ENCODE data around the gene EIF4G2. TPM values are rescaled to one million over a fixed set of nuclear protein-coding genes. Genes with fewer than 3 reads are reported as not detected.
"Not testable (repeated sequence)": the region's sequence is repeated elsewhere in the genome, so short reads cannot be mapped to it uniquely, and the experiment has no call there.

The EIF4G2 gene
- polyA plus RNA-seq (ENCODE audit: insufficient read depth in 1 of 5, insufficient read length in 5 of 5, low replicate concordance in 1 of 5), result 1,000 to 10,000 TPM in 1 of 5 donors, 100 to 1,000 TPM in 4; 768 to 1,029 (median 975) TPM
- long read RNA-seq, donor 1, transcript EIF4G2-228 (2 exons, 523 nt), result minor isoform, 20 of 401 reads
- long read RNA-seq, donor 1, transcript EIF4G2-201 (22 exons, 3,978 nt), result major isoform, 49 of 401 reads
- long read RNA-seq, donor 1, transcript EIF4G2-204 (3 exons, 690 nt), result minor isoform, 12 of 401 reads
- long read RNA-seq, donor 1, transcript EIF4G2-227 (2 exons, 806 nt), result minor isoform, 5 of 401 reads
- long read RNA-seq, donor 1, partial matches to known transcripts, result 306 of 401 reads
- long read RNA-seq, donor 1, other reads (novel, unspliced or antisense), result 0 of 401 reads
- long read RNA-seq, donor 2, transcript EIF4G2-201 (22 exons, 3,978 nt), result major isoform, 42 of 155 reads
- long read RNA-seq, donor 2, partial matches to known transcripts, result 105 of 155 reads
- long read RNA-seq, donor 2, other reads (novel, unspliced or antisense), result 0 of 155 reads
- long read RNA-seq, donor 3, transcript EIF4G2-201 (22 exons, 3,978 nt), result major isoform, 27 of 219 reads
- long read RNA-seq, donor 3, transcript EIF4G2-204 (3 exons, 690 nt), result minor isoform, 13 of 219 reads
- long read RNA-seq, donor 3, transcript EIF4G2-228 (2 exons, 523 nt), result minor isoform, 11 of 219 reads
- long read RNA-seq, donor 3, partial matches to known transcripts, result 163 of 219 reads
- long read RNA-seq, donor 3, other reads (novel, unspliced or antisense), result 0 of 219 reads
- long read RNA-seq, donor 4, transcript EIF4G2-204 (3 exons, 690 nt), result minor isoform, 9 of 178 reads
- long read RNA-seq, donor 4, transcript EIF4G2-228 (2 exons, 523 nt), result minor isoform, 6 of 178 reads
- long read RNA-seq, donor 4, transcript EIF4G2-201 (22 exons, 3,978 nt), result major isoform, 17 of 178 reads
- long read RNA-seq, donor 4, partial matches to known transcripts, result 142 of 178 reads
- long read RNA-seq, donor 4, other reads (novel, unspliced or antisense), result 0 of 178 reads
- long read RNA-seq, donor 5, transcript EIF4G2-202 (21 exons, 3,346 nt), result minor isoform, 5 of 403 reads
- long read RNA-seq, donor 5, transcript EIF4G2-201 (22 exons, 3,978 nt), result major isoform, 50 of 403 reads
- long read RNA-seq, donor 5, transcript EIF4G2-204 (3 exons, 690 nt), result minor isoform, 23 of 403 reads
- long read RNA-seq, donor 5, transcript EIF4G2-228 (2 exons, 523 nt), result minor isoform, 11 of 403 reads
- long read RNA-seq, donor 5, partial matches to known transcripts, result 310 of 403 reads
- long read RNA-seq, donor 5, other reads (novel, unspliced or antisense), result 0 of 403 reads
- long read RNA-seq, donor 6, transcript EIF4G2-204 (3 exons, 690 nt), result minor isoform, 7 of 303 reads
- long read RNA-seq, donor 6, transcript EIF4G2-201 (22 exons, 3,978 nt), result major isoform, 48 of 303 reads
- long read RNA-seq, donor 6, transcript EIF4G2-228 (2 exons, 523 nt), result minor isoform, 9 of 303 reads
- long read RNA-seq, donor 6, partial matches to known transcripts, result 231 of 303 reads
- long read RNA-seq, donor 6, other reads (novel, unspliced or antisense), result 0 of 303 reads
- long read RNA-seq, donor 7, transcript EIF4G2-201 (22 exons, 3,978 nt), result major isoform, 20 of 174 reads
- long read RNA-seq, donor 7, partial matches to known transcripts, result 144 of 174 reads
- long read RNA-seq, donor 7, other reads (novel, unspliced or antisense), result 0 of 174 reads
- long read RNA-seq, donor 8, transcript EIF4G2-228 (2 exons, 523 nt), result minor isoform, 8 of 92 reads
- long read RNA-seq, donor 8, transcript EIF4G2-201 (22 exons, 3,978 nt), result major isoform, 15 of 92 reads
- long read RNA-seq, donor 8, partial matches to known transcripts, result 65 of 92 reads
- long read RNA-seq, donor 8, other reads (novel, unspliced or antisense), result 0 of 92 reads

- DNase-seq, result peak; percentile 99
Measured at GRCh38 chr11:10808553-10809372, at the start of gene EIF4G2. Gene EIF4G2 (minus strand): TSS chr11:10808926.

- peak; percentile 98 to 99 for DNase-seq
Measured at GRCh38 chr11:10857709-10858438, 49.1 kb upstream of the EIF4G2 start, which contains the start of gene ZBED5. Gene ZBED5 (minus strand): TSS chr11:10858053. CDS start chr11:10854945, 3,108 bp downstream.

- no peak for DNase-seq
Measured at GRCh38 chr11:10857459-10857708, 48.7 kb upstream of the EIF4G2 start.

- peak in 1 of 2 donors; percentile 10 for DNase-seq
Measured at GRCh38 chr11:10856689-10857458, 48.1 kb upstream of the EIF4G2 start.

GRCh38 chr11:10855295-10855694 is 46.6 kb upstream of the EIF4G2 start:
- DNase-seq, result no peak

- no peak for DNase-seq
Measured at GRCh38 chr11:10847960-10848860, 39.5 kb upstream of the EIF4G2 start.

GRCh38 chr11:10846660-10847059 is 37.9 kb upstream of the EIF4G2 start:
- no peak for DNase-seq

GRCh38 chr11:10845589-10845988 is 36.9 kb upstream of the EIF4G2 start:
- no peak for DNase-seq

GRCh38 chr11:10844796-10845195 is 36.1 kb upstream of the EIF4G2 start:
- DNase-seq, result no peak

GRCh38 chr11:10844356-10844755 is 35.6 kb upstream of the EIF4G2 start:
- DNase-seq, result no peak

- DNase-seq, result no peak
Measured at GRCh38 chr11:10838881-10839280, 30.2 kb upstream of the EIF4G2 start.

- DNase-seq, result no peak
Measured at GRCh38 chr11:10838083-10838482, 29.4 kb upstream of the EIF4G2 start.

GRCh38 chr11:10836884-10837283 is 28.2 kb upstream of the EIF4G2 start:
- not testable (repeated sequence) for DNase-seq

GRCh38 chr11:10829139-10829538 is 20.4 kb upstream of the EIF4G2 start:
- DNase-seq, result no peak

GRCh38 chr11:10828402-10828801 is 19.7 kb upstream of the EIF4G2 start:
- DNase-seq, result no peak

- DNase-seq, result no peak
Measured at GRCh38 chr11:10824888-10825287, 16.2 kb upstream of the EIF4G2 start.

- DNase-seq, result no peak
Measured at GRCh38 chr11:10823152-10823579, 14.4 kb upstream of the EIF4G2 start.
